CD4-positive, alpha-beta T cell treated with Interleukin-17A for 4 hours (primary cell): ENCODE data around the gene TRPC1.
"Not testable (repeated sequence)": the region's sequence is repeated elsewhere in the genome, so short reads cannot be mapped to it uniquely, and the experiment has no call there.

Experiments used
- DNase-seq: peaks from one replicate; pipeline ENCODE4 v3.0.0-alpha.2; 2020; ENCODE audit warnings: mixed read lengths

Gene TRPC1

DNA sequence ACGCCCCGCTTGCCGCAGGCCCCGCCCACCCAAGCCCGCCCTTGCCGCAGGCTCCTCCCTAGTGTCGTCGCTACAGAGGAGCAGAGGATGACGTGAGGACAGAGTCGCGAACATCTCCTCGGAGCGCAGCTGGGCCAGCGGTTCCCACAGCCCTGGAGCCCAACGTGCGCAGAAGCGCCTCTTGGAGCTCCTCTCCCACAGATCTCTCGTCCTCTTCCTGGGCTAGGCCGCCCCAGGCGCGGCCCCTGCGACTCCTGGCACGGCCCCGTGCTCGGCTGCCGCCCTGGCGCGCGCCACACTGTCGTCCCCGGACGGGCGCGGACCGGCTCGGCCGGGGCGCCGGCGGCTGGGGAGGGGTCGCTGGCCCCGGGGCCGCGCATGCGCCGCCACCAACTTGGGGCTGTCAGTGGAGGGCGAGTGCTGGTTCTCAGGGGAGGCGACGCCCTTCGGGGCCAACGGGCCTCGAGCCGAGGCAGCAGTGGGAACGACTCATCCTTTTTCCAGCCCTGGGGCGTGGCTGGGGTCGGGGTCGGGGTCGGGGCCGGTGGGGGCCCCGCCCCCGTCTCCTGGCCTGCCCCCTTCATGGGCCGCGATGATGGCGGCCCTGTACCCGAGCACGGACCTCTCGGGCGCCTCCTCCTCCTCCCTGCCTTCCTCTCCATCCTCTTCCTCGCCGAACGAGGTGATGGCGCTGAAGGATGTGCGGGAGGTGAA is at the start of gene TRPC1:
Gene TRPC1, plus strand, starts transcription at position 67 of the 714 bp plus-strand sequence. Its CDS starts 526 bp downstream, at position 593.
- peak; percentile 86 for DNase-seq

DNA sequence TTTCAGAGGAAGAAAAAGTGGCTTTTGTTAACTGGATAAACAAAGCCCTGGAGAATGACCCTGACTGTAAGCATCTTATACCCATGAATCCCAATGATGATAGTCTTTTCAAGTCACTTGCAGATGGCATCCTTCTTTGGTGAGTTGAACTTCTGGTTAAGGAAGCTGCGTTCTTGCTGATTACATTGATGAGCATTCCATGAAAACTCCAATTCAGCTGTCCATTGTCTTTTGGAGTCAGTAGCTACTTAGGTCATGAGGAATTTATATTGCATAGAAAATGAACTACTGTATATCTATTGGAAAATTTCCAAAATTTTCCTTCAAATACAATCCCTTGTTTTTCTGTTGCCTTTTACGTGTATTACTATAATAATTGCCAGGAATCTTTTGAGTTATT is 47.7 kb upstream of the TRPC1 start:
- DNase-seq: no peak

DNA sequence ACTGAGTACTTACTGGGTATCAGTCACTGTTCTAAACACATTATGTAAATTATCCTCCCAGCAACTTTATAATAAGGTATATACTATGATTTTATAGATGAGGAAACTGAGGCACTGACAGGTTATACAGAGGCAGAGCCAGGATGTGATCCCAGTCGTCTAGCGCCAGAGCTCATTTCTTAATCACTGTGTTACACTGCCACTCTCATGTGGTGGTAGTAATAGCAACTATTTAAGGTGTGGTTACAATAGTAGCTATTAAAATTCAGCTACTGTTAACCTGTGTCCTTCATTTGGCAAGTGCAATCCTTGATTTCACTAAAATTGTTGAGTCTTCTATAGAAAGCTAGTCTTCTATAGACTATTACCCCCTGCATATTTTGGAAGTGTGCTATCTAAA is 43.1 kb upstream of the TRPC1 start:
- no peak for DNase-seq

DNA sequence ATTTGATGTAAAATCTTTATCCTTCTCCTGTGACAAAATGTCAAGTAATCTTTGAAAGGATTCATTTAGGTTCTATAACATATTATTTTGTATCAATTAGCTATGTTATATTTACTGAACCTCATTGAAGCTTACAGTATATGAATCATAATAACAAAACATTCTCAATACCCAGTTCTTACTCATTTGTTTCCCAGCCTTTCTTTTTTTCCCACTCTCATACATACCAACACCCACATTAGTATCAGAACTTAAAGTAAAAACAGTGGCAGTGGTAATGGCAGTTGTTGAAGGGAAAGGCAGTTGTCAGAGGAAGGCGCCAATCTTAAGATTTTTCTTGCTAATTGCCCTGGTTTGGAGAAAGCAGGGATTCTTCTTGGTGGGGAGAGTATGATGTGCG is 33.2 kb upstream of the TRPC1 start:
- DNase-seq: no peak

DNA sequence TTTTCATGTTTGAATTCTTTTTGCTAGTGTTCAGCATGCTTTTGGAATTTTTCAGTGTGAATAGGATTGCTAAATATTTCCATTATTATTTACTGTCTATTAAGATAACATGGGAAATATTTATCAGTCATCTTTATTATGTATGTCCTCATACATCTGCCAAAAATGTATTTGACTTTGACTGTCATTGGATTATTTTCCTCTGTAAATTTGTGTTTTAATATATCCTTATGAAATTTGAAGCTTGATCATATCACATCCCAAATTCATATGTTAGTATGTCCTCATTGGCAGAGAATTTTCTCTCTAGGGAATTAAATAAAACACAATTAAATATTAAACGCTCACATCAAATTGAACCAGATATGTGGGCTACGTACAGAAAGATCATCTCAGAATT is 32.3 kb upstream of the TRPC1 start:
- DNase-seq: no peak

DNA sequence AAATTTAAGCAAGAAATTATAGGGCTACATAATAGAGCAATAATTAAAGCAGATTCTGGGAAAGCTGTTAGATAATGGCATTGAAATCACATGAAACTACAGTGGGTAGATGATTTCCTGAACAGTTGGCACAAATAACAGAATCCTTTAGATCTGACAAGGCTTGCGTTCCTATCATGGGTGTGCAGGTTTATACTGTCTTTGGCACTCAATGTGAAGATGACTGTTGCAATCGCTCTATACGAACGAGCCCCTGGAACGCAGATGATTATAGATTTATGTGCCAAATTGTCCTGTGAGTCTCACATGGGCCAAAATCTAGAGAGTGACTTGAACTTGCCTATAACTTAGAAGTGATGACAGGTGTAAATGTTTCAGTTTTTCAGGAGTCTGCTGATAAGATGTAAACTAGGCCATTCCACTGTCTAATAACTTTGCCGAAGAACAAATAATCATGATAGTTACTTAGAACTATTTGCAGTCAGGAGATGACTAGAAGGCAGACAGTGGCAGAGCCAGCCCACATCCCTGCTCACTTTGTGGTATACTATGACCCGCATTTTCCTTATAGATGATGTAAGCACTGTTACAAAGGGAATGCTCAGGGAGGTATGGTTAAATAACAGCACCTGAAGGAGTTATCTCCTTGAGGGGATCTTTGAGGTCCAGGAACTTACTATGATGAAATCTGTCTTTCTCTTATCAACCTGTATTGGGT is 30.5 kb upstream of the TRPC1 start:
- no peak for DNase-seq

DNA sequence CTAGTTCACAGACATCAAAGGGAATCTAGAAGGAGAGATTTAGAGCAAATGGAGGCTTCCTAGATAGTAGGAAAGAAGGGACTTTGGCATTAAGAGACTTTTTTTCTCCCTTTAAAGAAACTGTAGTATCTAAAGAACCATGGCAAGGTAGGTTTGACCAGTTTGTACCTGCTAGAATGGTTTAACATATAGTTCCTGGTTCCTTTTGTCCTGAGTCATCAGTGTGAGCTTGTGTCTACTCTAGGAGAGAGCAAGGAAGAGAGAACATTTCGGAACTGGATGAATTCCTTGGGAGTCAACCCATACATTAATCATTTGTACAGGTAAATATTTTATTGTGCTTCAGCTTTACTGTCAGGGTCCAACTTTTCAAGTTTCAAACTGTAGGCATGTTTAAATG is 29.6 kb upstream of the TRPC1 start:
- DNase-seq: no peak

DNA sequence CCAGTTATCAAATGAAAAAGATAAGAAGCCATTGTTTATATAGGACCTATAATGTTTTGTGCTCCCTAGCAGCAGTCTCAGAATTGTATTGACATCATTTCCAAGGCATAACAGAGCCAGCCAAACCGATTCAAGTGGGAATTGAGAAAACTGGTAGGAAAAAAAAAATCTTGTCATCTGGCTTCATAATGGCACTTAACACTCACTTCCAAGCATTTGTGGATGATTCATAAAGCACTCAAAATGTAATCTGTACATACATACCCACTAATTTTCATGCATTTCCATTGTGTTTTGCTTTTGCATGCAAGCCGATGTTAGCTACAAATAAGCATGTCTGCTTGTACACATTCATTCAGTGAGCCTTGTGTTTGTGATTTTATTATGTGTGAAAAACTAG is 18.6 kb upstream of the TRPC1 start:
- DNase-seq: no peak

DNA sequence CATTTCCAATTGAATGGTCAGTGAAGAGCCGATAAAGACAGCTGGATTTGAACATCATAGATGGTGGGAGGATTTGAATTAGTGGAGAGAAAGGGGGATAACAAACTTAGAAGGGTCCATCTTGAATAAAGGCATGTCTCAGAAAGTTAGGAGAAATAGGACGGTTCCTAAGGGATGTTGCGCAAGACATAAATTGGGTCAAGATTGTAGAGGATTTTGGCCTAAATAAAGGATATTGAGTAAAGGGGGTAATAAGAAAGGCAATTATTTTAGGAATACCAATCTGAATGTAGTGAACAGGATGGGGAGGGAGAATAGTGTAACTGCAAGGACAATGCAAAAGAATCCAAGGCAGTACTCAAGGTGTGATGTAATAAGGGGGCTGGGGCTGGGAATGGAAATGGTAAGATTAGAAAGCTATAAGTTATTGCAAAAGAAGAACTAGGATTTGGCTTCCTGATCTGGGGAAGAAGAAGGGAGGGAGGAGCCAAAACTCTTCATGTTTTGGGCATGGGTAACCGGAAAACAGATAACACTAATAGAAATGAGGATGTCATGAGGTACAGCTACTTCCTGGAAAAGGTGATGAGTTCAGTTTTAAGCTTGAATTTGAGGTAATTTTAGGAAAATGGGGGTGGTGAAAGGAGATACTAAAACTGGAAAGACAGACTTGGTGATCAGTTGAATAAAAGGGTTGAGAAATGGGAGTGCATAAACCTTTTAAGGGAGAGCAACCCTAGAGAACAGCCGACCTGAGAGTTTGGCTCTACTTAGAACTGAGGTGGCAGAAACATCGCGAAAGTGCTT is 17.3 kb upstream of the TRPC1 start:
- no peak for DNase-seq

DNA sequence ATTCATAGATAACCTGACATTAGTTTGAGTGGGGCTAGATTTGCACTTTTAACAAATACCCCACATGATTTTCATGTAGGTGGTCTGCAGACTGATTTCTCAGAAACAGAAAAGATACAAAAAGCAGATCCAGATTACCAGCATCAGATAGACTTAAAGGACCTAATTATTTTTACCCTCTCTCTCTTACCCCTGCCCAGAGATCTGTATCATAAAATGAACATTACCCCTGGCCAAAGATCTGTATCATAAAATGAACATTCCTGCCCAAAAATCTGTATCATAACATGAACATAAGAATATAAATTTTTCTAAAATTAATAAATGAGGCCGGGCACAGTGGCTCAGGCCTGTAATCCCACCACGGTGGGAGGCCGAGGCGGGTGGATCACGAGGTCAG is 14.6 kb upstream of the TRPC1 start:
- DNase-seq: no peak

DNA sequence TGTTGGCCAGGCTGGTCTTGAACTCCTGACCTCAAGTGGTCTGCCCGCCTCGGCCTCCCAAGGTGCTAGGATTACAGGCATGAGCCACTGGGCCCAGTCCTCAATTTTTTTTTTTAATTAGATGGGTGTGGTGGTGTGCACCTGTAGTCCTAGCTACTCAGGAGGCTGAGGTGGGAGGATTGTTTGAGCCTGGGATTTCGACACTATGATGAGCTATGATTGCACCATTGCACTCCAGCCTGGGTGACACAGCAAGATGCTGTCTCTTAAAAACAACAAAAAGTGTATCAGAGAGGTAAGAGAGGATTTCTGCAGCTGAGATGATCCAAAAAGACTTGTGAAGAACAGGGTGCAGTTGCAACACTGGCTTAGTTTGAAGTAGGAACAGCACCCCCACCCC is 9.0 kb upstream of the TRPC1 start:
- not testable (repeated sequence) for DNase-seq

DNA sequence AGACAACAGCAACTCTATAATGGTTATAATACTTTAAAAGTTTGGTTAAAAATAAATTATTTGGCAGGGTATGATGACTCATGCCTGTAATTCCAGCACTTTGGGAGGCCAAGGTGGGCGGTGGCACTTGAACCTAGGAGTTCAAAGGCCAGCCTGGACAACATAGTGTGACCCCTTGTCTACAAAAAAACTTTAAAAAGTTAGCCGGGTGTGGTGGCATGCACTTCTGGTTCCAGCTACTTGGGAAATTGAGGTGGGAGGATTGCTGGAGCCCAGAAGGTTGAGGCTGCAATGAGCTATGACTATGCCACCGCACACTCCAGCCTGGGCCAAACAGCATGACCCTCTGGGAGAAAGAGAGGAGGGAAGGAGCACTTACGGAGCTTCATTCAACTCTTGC is 7.7 kb upstream of the TRPC1 start:
- DNase-seq: no peak

DNA sequence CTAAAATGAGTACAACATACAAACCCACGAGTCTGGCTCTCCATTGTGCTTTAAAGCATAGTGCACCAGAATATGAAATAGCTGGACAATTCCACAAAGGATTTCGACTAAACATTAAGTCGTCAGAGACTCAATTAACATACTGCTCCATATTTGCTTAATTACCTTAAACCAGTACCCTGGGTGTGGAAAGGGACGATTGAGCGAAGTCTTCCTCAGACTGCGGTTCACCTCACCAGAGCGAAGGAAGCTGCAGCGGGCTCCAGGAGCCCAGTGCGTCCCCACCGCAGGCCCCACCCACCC is 218 bp upstream of the TRPC1 start:
- no peak for DNase-seq

DNA sequence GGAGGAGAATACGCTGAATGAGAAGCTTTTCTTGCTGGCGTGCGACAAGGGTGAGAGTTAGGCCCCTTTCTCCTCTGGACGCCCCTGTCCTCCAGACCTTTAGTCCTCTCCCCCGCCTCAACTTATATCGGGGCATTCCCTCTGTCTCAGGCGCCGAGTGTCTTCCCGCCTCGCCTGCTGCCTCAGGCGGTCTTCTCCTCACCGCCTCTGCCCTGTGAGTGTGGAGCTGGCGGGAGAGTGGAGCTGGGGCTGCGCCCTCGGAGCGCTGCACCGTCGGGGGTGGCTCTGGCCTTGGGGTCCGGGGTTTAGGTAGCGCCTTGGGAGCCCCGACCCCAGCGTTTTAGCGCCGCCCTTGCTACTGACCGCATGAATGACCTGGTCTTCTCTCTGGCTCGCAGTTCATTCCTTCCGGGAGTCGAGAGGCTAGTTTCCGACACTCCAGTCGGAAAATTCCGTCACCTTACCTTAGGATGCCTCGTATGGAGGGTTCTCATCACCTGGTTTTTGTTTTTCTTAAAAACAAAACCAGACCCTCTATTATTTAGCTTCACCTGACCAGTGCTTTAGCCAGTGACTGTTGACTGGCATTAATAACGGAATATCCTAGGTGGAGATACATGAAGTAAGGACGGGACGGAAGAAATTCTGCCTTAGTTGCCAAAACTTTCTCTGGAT is 985 bp downstream of the TRPC1 start:
- no peak for DNase-seq

DNA sequence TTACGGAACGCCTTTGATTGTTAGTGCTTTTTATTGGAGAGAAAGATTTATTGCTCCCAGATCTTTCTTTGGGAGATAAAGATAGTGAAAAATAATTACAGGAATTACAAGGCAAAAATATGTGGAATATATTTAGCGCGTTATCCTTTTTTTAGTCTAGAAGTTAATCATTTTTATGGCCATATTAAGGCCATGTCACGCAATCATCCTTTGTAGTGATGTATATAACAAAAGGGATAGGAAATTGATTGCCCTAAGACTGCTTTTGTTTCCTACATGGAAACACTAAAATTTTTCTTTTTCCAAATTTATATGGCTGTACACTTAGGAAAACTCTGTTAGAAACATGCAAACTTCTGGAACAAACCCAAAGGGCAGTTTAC is 1.5 kb downstream of the TRPC1 start:
- DNase-seq: no peak

DNA sequence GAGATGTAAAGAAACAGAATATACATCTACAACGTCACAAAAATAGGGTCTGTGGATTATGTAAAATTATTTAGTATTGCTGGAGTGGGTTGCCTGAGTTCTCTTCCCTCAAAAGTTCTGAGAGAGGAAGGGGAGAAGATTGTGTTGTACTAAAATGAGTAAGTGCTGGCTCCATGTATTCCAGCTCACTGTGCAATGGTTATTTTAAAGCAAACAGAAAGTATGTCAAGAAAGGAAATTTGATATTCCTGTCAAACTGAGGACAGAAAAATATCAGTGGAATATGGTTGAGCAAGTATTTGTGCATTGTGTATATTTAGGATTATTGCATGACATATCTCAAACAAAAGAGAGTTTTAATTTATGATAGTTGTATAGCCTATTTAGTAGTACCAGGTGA is 2.2 kb downstream of the TRPC1 start:
- DNase-seq: no peak

DNA sequence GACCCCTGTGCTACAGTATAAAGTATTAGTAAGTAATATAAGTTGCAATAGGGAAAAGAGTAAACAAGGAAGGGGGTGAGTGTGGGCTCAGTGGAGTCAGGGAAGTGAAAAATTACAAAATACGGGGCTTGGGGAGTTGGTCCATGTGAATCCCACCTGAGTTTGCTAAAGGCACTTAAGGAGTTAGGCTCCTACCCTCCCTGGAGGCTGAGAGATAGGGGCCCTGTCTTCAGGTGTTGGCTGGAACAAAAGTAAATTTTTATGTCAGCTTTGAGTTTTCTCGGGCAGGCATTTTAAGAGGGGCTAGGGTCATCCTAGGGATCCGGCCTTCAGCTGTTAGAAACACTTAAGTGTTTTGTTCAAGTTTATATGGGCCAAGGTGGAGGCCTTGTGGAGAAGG is 8.2 kb downstream of the TRPC1 start:
- DNase-seq: no peak

DNA sequence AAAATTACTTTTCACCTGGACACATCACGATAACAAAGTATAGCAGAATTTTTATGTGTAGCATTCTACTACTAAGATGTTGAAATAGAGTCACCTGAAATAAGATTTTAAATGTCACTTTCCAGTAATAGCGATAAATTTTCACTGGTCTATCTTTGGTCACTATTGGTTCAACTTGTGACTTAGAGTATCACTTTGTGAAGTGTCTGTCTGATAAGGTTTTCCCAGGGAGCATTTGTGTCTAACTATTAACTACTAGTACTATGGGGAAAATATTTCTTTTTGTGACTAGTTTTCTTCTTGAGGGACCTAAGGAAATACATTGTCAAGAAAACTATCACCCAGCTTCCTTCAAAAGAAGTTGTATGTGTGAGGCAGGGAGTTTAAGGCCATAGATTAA is 11.0 kb downstream of the TRPC1 start:
- DNase-seq: no peak

DNA sequence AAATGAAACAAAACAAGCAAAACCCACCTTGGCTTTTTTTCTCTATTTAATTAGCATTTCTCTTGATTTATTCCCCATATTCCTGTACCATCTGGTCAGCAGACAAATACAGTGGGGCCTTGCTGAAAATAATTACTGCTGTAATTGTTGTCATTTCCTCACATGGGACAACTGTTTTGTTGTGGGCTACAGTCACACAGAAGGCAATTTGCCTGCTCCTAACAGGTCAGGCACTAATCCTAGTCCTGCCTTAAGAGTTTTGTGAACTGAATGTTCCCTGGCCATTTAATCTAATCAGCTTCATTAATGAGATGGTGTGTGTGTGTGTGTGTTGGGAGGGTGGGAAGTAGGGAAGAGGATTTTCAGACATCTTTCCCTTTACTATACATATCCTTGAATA is 11.6 kb downstream of the TRPC1 start:
- DNase-seq: no peak

DNA sequence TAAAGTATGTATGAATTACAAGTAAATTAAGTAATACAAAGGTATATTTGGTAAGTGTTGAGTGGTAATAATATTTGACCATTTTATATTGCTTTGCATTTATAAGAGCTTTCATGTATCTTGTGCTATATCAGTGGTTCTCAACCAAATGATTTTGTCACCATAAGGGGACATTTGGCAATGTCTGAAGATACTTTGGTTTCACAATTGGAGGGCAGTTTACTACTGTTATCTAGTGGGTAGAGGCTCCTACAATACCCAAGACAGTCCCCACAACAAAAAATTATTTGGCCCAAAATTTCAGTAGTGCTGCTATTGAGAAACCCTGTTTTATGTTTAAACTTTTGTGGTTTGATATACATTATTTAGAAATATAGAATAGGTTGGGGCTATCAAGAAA is 14.6 kb downstream of the TRPC1 start:
- no peak for DNase-seq

DNA sequence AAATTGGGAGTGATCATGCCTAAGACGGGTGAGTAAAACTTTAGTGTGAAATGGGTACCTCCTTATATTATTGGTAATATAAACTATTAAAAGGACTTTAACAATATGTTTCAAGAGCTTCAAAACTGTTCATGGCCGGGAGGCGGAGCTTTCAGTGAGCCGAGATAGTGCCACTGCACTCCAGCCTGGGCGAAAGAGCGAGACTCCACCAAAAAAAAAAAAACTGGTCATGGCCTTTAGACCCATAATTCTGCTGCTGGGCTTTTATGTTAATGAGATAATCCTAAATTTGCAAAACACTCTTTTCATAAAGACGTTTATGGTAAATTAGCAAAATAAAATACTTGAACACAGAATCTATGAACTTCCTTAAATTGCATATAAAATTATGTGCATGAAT is 22.8 kb downstream of the TRPC1 start:
- no peak for DNase-seq

DNA sequence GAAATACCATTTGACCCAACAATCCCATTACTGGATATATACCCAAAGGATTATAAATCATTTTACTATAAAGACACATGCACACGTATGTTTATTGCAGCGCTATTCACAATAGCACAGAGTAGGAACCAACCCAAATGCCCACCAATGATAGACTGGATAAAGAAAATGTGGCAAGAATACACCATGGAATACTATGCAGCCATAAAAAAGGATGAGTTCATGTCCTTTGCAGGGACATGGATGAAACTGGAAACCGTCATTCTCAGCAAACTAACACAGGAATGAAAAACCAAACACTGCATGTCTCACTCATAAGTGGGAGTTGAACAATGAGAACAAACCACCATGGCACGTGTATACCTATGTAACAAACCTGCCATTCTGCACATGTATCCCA is 26.7 kb downstream of the TRPC1 start:
- DNase-seq: not testable (repeated sequence)

DNA sequence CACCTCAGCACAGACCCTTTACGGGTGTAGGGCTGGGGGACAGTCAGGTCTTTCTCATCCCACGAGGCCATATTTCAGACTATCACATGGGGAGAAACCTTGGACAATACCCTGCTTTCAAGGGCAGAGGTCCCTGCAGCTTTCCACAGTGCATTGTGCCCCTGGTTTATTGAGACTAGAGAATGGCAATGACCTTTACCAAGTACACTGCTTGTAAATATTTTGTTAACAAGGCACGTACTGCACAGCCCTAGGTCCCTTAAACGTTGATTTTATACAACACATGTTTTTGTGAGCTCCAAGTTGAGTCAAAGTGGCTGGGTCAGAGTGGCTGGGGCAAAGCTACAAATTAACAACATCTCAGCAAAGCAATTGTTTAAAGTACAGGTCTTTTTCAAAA is 28.8 kb downstream of the TRPC1 start:
- DNase-seq: not testable (repeated sequence)

DNA sequence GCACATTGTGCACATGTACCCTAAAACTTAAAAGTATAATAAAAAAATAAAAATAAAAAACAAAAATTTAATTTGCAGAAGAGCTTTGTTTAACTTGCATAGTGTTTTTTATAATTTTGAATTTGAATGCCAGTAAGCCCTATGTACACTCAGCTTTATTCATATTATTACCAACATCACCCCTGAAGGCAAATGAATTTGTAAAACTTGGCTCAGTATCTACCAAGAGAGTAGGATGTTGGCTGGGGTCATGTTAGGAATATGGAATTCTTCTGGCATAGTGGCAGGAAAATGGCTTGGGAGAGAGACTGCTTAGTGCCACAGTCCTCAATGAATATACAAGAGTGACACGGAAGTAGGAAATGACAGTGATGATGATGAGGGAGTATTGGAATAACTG is 30.7 kb downstream of the TRPC1 start:
- no peak for DNase-seq
